OCI-LY3 (cell line): ENCODE data around the gene GPR156.

Source experiments
- CTCF ChIP-seq: fragments of 200-600, 300-600 bp; sonication (generic); IDR thresholded peaks from 2 replicates; pipeline ENCODE4 v1.5.1; 2014; ENCODE audit warnings: antibody characterized with exemption, low read length, low read depth
- EZH2phosphoT487 ChIP-seq: fragments of 200-600 bp; shearing (Covaris generic); IDR thresholded peaks from 2 replicates; pipeline ENCODE4 v1.6.1; 2018; ENCODE audit warnings: antibody characterized with exemption, mixed run types, low read depth

GRCh38 chr3:120272286-120272685 is 12.7 kb downstream of the GPR156 start:
- TF ChIP-seq CTCF, result no peak
- no peak for TF ChIP-seq EZH2phosphoT487
